A549 (cell line): Measurements from ENCODE around the gene HBG1. TPM values are rescaled to one million over a fixed set of nuclear protein-coding genes. Genes with fewer than 3 reads are reported as not detected.
A peak's percentile ranks its signal among the peaks of the same experiment; 100 is the strongest.

ENCODE experiments used
- ATAC-seq, 2 experiments: fragments of 200-7000 bp in 1 of 2; fragments of >200 bp in 1 of 2; cut with Nextera tagmentation in 1 of 2; cut with Tn5 transposase in 1 of 2; 3 replicates each; pipeline versions ENCODE4 v1.8.0 to v1.9.1; 2018 to 2020; ENCODE audit warnings: mild to moderate bottlenecking in 1 of 2, moderate library complexity in 1 of 2
- CTCF ChIA-PET: fragments of 300-600 bp; sonication (Branson Sonifier 250); formaldehyde crosslinking; extraction: SDS; loops from one replicate; lab custom pipeline; 2021; ENCODE audit warnings: antibody characterized with exemption, inconsistent platforms; lab: Yijun Ruan, JAX
- POLR2A ChIA-PET: fragments of 350-600 bp; formaldehyde crosslinking; extraction: SDS; loops from one replicate; lab custom pipeline; 2021; ENCODE audit warnings: antibody characterized with exemption, inconsistent platforms; lab: Yijun Ruan, JAX
- DNase-seq, 2 experiments: peaks; one replicate each; pipeline versions ENCODE4 v3.0.0 to v3.0.0-alpha.2; 2011 to 2016; ENCODE audit warnings: low read depth in 1 of 2, low spot score in 1 of 2
- FAIRE-seq: peaks from 2 replicates; lab custom pipeline; 2011; peaks lifted over from hg19 to GRCh38; lab: Jason Lieb, UNC
- H3K27ac ChIP-seq, 2 experiments: fragments of >200 bp; sonication (Bioruptor Twin); formaldehyde crosslinking; 3 replicates each; pipeline ENCODE4 v1.5.1; 2016 to 2017
- H3K4me1 ChIP-seq: fragments of >200 bp; sonication (Bioruptor Twin); formaldehyde crosslinking; 3 replicates; pipeline ENCODE4 v1.6.1; 2016
- H3K4me2 ChIP-seq: fragments of >200 bp; sonication (Bioruptor Twin); formaldehyde crosslinking; 3 replicates; pipeline ENCODE4 v1.6.1; 2016
- H3K4me3 ChIP-seq: fragments of >200 bp; sonication (Bioruptor Twin); formaldehyde crosslinking; 3 replicates; pipeline ENCODE4 v1.5.1; 2016
- H3K9me3 ChIP-seq: fragments of >200 bp; sonication (Bioruptor Twin); formaldehyde crosslinking; 3 replicates; pipeline ENCODE4 v1.6.1; 2016
- CHD2 ChIP-seq: fragments of 150-350 bp; IDR thresholded peaks from 2 replicates; pipeline ENCODE4 v1.6.1; 2014; ENCODE audit warnings: low read length; ENCODE audit not compliant: partially characterized antibody
- ESRRA ChIP-seq: fragments of 150-350 bp; IDR thresholded peaks from 2 replicates; pipeline ENCODE4 v1.6.1; 2014; ENCODE audit warnings: mild to moderate bottlenecking, low read length, borderline replicate concordance
- FOSL2 ChIP-seq, 2 experiments: fragments of 450-650 bp in 1 of 2; fragments of >200 bp in 1 of 2; sonication (Bioruptor Twin) in 1 of 2; formaldehyde crosslinking; IDR thresholded peaks; 2 replicates each; pipeline versions ENCODE4 v1.5.0 to v1.6.1; 2016 to 2020; ENCODE audit warnings: mild to moderate bottlenecking in 1 of 2, moderate library complexity in 1 of 2
- HOXB13 ChIP-seq: fragments of 250-450 bp; sonication (Bioruptor Pico); IDR thresholded peaks from 2 replicates; pipeline ENCODE4 v1.5.0; 2020; ENCODE audit warnings: low read depth, mild to moderate bottlenecking, moderate library complexity
- JUNB ChIP-seq: fragments of >200 bp; sonication (Bioruptor Twin); formaldehyde crosslinking; IDR thresholded peaks from 2 replicates; pipeline ENCODE4 v1.6.1; 2016
- KDM1A ChIP-seq: fragments of 200-600 bp; sonication (generic); IDR thresholded peaks from 2 replicates; pipeline ENCODE4 v1.6.1; 2016; ENCODE audit warnings: low read depth, mild to moderate bottlenecking
- MAZ ChIP-seq: fragments of 150-350 bp; IDR thresholded peaks from 2 replicates; pipeline ENCODE4 v1.6.1; 2014; ENCODE audit warnings: antibody characterized with exemption, low read depth, low read length, borderline replicate concordance
- MYC ChIP-seq: IDR thresholded peaks from 2 replicates; pipeline ENCODE4 v1.6.1; 2012; ENCODE audit warnings: mild to moderate bottlenecking, inconsistent platforms, low read length, improper control_type of control experiment, borderline replicate concordance
- PHF8 ChIP-seq: fragments of 200-600 bp; sonication (generic); IDR thresholded peaks from 2 replicates; pipeline ENCODE4 v1.6.1; 2016; ENCODE audit warnings: low read depth, mild to moderate bottlenecking, antibody characterized with exemption, moderate library complexity, borderline replicate concordance
- RAD21 ChIP-seq, 2 experiments: fragments of >200 bp in 1 of 2; sonication (Bioruptor Twin) in 1 of 2; formaldehyde crosslinking in 1 of 2; IDR thresholded peaks in 1 of 2; conservative IDR thresholded peaks in 1 of 2; 2 replicates in 1 of 2; 3 replicates in 1 of 2; pipeline ENCODE4 v1.6.1; 2012 to 2018; ENCODE audit warnings: inconsistent platforms in 1 of 2
- SREBF2 ChIP-seq: fragments of 450-650 bp; IDR thresholded peaks from 2 replicates; pipeline ENCODE4 v1.6.1; 2014; ENCODE audit warnings: mild to moderate bottlenecking, moderate library complexity
- TFCP2L1 ChIP-seq: fragments of 250-450 bp; sonication (Bioruptor Pico); IDR thresholded peaks from 2 replicates; pipeline ENCODE4 v1.5.0; 2021; ENCODE audit warnings: mild to moderate bottlenecking
- ZNF302 ChIP-seq: fragments of 250-450 bp; sonication (Bioruptor Pico); IDR thresholded peaks from 2 replicates; pipeline ENCODE4 v1.9.0; 2021; ENCODE audit warnings: inconsistent platforms, mild to moderate bottlenecking, moderate library complexity
- WGBS: methylation state at CpG from one replicate; pipeline ENCODE4 v1.1.6; 2017; ENCODE audit errors: missing lambda C conversion rate; 5-methylcytosine and 5-hydroxymethylcytosine counted together
- polyA plus RNA-seq, 4 experiments: library from polyadenylated mRNA; depleted of rRNA in 3 of 4; stranded (reverse); fragments of >200 nt; fragmentation: RNase III in 1 of 4; extraction: RNeasy Plus Mini Kit Qiagen cat#74134 plus additional on column Dnase treatment in 1 of 4; gene quantifications; 2 replicates in 3 of 4; 3 replicates in 1 of 4; pipeline ENCODE4 v1.2.3, GENCODE V29; 2011 to 2017
- TF ChIP-seq, protein P1 (sequence below): fragments of 200-600 bp; sonication (generic); IDR thresholded peaks from 2 replicates; pipeline ENCODE4 v1.6.1; 2016; ENCODE audit warnings: antibody characterized with exemption, mild to moderate bottlenecking, moderate library complexity
- TF ChIP-seq, protein P2 (sequence below): fragments of 450-650 bp; IDR thresholded peaks from 2 replicates; pipeline ENCODE4 v1.6.1; 2014; ENCODE audit warnings: antibody characterized with exemption
- TF ChIP-seq, protein P3 (sequence below): fragments of >200 bp; sonication (Bioruptor Twin); formaldehyde crosslinking; IDR thresholded peaks from 3 replicates; pipeline ENCODE4 v1.6.1; 2016
- TF ChIP-seq, protein P4 (sequence below): IDR thresholded peaks from 2 replicates; pipeline ENCODE4 v1.6.1; 2012
- TF ChIP-seq, protein P5 (sequence below): fragments of >200 bp; sonication (Bioruptor Twin); formaldehyde crosslinking; IDR thresholded peaks from 2 replicates; pipeline ENCODE4 v1.6.1; 2016
- TF ChIP-seq, protein P6 (sequence below): fragments of 250-450 bp; sonication (Bioruptor Pico); IDR thresholded peaks from 2 replicates; pipeline ENCODE4 v1.5.0; 2021; ENCODE audit warnings: mild to moderate bottlenecking, moderate library complexity, borderline replicate concordance

The HBG1 gene
- polyA plus RNA-seq, 2 of the 4 experiments (the other 2 are of a cell fraction): not detected

DNA sequence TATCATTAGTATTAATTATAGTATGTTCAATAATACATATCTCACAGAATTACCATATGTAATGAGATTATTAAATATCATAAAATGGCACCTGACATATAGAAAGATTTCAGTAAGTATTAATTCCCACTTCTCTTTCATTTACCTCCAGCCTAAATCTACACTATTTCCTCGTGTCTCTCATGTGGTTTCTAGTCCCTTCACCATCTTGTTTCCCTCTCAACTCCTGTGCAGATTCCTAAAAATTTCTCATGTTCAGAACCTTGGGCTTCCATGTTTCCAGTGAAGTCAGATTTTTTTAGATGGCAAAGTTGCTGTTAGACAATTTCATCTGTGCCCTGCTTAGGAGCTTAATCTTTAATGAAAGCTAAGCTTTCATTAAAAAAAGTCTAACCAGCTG lies 34.2 kb upstream of the HBG1 start (continued):
- TF ChIP-seq, protein P1, sequence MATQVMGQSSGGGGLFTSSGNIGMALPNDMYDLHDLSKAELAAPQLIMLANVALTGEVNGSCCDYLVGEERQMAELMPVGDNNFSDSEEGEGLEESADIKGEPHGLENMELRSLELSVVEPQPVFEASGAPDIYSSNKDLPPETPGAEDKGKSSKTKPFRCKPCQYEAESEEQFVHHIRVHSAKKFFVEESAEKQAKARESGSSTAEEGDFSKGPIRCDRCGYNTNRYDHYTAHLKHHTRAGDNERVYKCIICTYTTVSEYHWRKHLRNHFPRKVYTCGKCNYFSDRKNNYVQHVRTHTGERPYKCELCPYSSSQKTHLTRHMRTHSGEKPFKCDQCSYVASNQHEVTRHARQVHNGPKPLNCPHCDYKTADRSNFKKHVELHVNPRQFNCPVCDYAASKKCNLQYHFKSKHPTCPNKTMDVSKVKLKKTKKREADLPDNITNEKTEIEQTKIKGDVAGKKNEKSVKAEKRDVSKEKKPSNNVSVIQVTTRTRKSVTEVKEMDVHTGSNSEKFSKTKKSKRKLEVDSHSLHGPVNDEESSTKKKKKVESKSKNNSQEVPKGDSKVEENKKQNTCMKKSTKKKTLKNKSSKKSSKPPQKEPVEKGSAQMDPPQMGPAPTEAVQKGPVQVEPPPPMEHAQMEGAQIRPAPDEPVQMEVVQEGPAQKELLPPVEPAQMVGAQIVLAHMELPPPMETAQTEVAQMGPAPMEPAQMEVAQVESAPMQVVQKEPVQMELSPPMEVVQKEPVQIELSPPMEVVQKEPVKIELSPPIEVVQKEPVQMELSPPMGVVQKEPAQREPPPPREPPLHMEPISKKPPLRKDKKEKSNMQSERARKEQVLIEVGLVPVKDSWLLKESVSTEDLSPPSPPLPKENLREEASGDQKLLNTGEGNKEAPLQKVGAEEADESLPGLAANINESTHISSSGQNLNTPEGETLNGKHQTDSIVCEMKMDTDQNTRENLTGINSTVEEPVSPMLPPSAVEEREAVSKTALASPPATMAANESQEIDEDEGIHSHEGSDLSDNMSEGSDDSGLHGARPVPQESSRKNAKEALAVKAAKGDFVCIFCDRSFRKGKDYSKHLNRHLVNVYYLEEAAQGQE: no peak

DNA sequence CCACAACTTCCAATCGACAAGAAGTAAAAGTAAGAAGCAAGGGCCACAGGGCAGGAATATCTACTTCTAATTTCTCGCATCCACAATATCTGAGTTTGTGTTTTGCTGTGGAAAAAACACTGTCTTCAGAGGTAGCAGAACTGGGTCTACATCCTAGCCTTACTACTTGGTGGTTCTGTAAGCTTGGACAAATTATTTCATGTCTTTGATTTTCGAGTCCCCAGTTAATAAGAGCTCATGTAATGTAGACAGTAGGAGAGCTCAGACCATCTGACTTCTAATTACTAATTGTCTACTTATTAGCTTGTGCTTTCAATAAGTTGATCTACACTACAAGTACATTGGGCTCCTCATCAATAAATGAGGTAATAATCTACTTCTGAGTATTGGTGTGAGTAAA lies 33.4 kb upstream of the HBG1 start:
- no peaks in the 10 kb centered on the region for H3K9me3 ChIP-seq
- CTCF ChIA-PET: interaction anchor here (1.0 kb wide), 1 partner anchor 85 kb away, joined by 3 read pairs; no protein-coding TSS in a partner anchor
- no peak overlapping the region for H3K4me2 ChIP-seq
- DNase-seq (no peak), ATAC-seq (no peak)
- POLR2A ChIA-PET: no interaction called here
- H3K4me1 ChIP-seq: peaks cover 18% of the 10 kb centered on the region
- TF ChIP-seq ESRRA: no peak
- TF ChIP-seq, protein P2, sequence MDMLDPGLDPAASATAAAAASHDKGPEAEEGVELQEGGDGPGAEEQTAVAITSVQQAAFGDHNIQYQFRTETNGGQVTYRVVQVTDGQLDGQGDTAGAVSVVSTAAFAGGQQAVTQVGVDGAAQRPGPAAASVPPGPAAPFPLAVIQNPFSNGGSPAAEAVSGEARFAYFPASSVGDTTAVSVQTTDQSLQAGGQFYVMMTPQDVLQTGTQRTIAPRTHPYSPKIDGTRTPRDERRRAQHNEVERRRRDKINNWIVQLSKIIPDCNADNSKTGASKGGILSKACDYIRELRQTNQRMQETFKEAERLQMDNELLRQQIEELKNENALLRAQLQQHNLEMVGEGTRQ: no peak
- TF ChIP-seq, protein P3, sequence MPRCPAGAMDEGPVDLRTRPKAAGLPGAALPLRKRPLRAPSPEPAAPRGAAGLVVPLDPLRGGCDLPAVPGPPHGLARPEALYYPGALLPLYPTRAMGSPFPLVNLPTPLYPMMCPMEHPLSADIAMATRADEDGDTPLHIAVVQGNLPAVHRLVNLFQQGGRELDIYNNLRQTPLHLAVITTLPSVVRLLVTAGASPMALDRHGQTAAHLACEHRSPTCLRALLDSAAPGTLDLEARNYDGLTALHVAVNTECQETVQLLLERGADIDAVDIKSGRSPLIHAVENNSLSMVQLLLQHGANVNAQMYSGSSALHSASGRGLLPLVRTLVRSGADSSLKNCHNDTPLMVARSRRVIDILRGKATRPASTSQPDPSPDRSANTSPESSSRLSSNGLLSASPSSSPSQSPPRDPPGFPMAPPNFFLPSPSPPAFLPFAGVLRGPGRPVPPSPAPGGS: no peak
- TF ChIP-seq RAD21 (conservative IDR thresholded peaks at IDR 0.05 in 1 of 2, IDR thresholded peaks at IDR 0.05 in 1 of 2): no peak
- TF ChIP-seq JUNB: no peak
- TF ChIP-seq TFCP2L1 (CRISPR knock-in tag): no peak
- TF ChIP-seq FOSL2 (IDR thresholded peaks at IDR 0.05): no peak
- no peak for TF ChIP-seq FOSL2 (CRISPR knock-in tag; IDR thresholded peaks at IDR 0.05)
- TF ChIP-seq HOXB13 (CRISPR knock-in tag): no peak
- TF ChIP-seq MAZ: no peak
- TF ChIP-seq ZNF302 (CRISPR knock-in tag): no peak
- TF ChIP-seq, protein P4, sequence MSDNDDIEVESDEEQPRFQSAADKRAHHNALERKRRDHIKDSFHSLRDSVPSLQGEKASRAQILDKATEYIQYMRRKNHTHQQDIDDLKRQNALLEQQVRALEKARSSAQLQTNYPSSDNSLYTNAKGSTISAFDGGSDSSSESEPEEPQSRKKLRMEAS: no peak
- TF ChIP-seq MYC: no peak
- TF ChIP-seq, protein P5, sequence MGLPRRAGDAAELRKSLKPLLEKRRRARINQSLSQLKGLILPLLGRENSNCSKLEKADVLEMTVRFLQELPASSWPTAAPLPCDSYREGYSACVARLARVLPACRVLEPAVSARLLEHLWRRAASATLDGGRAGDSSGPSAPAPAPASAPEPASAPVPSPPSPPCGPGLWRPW: no peak
- TF ChIP-seq PHF8: no peak
- TF ChIP-seq CHD2: no peak
- no peak for TF ChIP-seq SREBF2
- TF ChIP-seq KDM1A: no peak
- TF ChIP-seq, protein P6, sequence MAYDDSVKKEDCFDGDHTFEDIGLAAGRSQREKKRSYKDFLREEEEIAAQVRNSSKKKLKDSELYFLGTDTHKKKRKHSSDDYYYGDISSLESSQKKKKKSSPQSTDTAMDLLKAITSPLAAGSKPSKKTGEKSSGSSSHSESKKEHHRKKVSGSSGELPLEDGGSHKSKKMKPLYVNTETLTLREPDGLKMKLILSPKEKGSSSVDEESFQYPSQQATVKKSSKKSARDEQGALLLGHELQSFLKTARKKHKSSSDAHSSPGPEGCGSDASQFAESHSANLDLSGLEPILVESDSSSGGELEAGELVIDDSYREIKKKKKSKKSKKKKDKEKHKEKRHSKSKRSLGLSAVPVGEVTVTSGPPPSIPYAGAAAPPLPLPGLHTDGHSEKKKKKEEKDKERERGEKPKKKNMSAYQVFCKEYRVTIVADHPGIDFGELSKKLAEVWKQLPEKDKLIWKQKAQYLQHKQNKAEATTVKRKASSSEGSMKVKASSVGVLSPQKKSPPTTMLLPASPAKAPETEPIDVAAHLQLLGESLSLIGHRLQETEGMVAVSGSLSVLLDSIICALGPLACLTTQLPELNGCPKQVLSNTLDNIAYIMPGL (CRISPR knock-in tag): no peak
- TF ChIP-seq, all 56 proteins: peak for 0
- 74% methylated on average over 3 of the region's 3 CpGs for WGBS
- peak overlapping the region in 1 of 2 experiments; percentile 52; a peak in 3 of 6 replicates for H3K27ac ChIP-seq
- H3K4me3 ChIP-seq: no peak overlapping the region
- no peak for FAIRE-seq
